ENCODE results near the gene CUL2.
"Not testable (repeated sequence)": the region's sequence is repeated elsewhere in the genome, so short reads cannot be mapped to it uniquely, and the experiment has no call there.

CUL2 gene

GRCh38 chr10:35079265-35079664, 10.9 kb downstream of the CUL2 start:
- no peak for DNase-seq

GRCh38 chr10:35075228-35075627, 14.9 kb downstream of the CUL2 start:
- no peak for DNase-seq

- DNase-seq = no peak
Measured at GRCh38 chr10:35074266-35074665, 15.9 kb downstream of the CUL2 start.

GRCh38 chr10:35070521-35070920, 19.6 kb downstream of the CUL2 start:
- no peak for DNase-seq

GRCh38 chr10:35063837-35064454, 26.2 kb downstream of the CUL2 start:
- DNase-seq = no peak

GRCh38 chr10:35059481-35059880, 30.7 kb downstream of the CUL2 start:
- no peak for DNase-seq

- no peak for DNase-seq
Measured at GRCh38 chr10:35058686-35059085, 31.5 kb downstream of the CUL2 start.

- DNase-seq = no peak
Measured at GRCh38 chr10:35058134-35058533, 32.0 kb downstream of the CUL2 start.

GRCh38 chr10:35056686-35057085, 33.5 kb downstream of the CUL2 start:
- DNase-seq = no peak

- DNase-seq = no peak
Measured at GRCh38 chr10:35056133-35056532, 34.0 kb downstream of the CUL2 start.

GRCh38 chr10:35050568-35050967, 39.6 kb downstream of the CUL2 start:
- DNase-seq = no peak

GRCh38 chr10:35046074-35046473, 44.1 kb downstream of the CUL2 start:
- DNase-seq = no peak

- not testable (repeated sequence) for DNase-seq
Measured at GRCh38 chr10:35045275-35045674, 44.9 kb downstream of the CUL2 start.

GRCh38 chr10:35043796-35044344, 46.3 kb downstream of the CUL2 start:
- no peak for DNase-seq

- no peak for DNase-seq
Measured at GRCh38 chr10:35042783-35043182, 47.4 kb downstream of the CUL2 start.

GRCh38 chr10:35041502-35041879, 48.6 kb downstream of the CUL2 start:
- DNase-seq = no peak

- DNase-seq = no peak
Measured at GRCh38 chr10:35040760-35041501, 49.2 kb downstream of the CUL2 start.

- DNase-seq = no peak
Measured at GRCh38 chr10:35037104-35037503, 53.0 kb downstream of the CUL2 start.

- no peak for DNase-seq
Measured at GRCh38 chr10:35035606-35036005, 54.5 kb downstream of the CUL2 start.

GRCh38 chr10:35027567-35027966, 62.6 kb downstream of the CUL2 start:
- no peak for DNase-seq

- no peak for DNase-seq
Measured at GRCh38 chr10:35025916-35026315, 64.2 kb downstream of the CUL2 start.

- no peak for DNase-seq
Measured at GRCh38 chr10:35020481-35020880, 69.7 kb downstream of the CUL2 start.

GRCh38 chr10:35019041-35020024, 70.8 kb downstream of the CUL2 start:
- no peak for DNase-seq
